Skin of body (tissue), 2 donors: ENCODE measurements around the gene LNPK. TPM values are rescaled to one million over a fixed set of nuclear protein-coding genes. Genes with fewer than 3 reads are reported as not detected.
"Not testable (repeated sequence)": the region's sequence is repeated elsewhere in the genome, so short reads cannot be mapped to it uniquely, and the experiment has no call there.

Experiments used
- DNase-seq: peaks from one replicate; lab custom pipeline; 2025; lab: John Stamatoyannopoulos, UW
- total RNA-seq: library from RNA; depleted of rRNA; stranded (reverse); fragments of >200 nt; gene quantifications from one replicate; pipeline ENCODE4 v1.2.3, GENCODE V29; 2014

The LNPK gene
- total RNA-seq, 1 donor from 2014 or later = 27.2 TPM

DNA sequence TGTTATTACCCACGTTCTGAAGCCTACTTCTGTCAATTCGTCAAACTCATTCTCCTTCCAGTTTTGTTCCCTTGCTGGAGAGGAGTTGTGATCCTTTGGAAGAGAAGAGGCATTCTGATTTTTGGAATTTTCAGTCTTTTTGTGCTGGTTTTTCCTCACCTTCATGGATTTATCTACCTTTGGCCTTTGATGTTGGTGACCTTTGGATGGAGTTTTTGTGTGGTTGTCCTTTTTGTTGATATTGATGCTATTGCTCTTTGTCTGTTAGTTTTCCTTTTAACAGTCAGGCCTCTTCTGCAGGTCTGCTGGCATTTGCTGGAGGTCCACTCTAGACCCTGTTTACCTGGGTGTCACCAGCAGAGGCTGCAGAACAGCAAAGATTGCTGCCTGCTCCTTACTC lies 88.8 kb downstream of the LNPK start:
- not testable (repeated sequence) for DNase-seq

DNA sequence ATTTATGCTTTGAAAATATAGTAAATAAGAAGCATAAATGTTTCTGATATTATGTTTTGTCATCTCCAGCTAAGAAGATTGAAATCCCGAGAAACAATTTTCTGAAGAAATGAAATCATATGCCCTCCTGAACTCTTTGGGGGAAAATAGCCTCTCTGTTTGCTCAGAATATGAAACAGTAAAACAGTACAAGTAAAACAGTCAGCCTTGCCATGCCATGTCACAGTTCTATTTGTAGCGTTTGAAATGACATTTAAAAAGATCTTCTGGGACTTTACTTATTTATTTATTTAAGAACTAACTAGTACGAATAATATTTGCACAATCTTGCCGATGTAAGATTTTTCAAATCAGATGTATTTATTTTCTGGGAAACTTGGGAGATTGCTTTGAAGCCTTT lies 98.0 kb downstream of the LNPK start:
- DNase-seq = no peak

DNA sequence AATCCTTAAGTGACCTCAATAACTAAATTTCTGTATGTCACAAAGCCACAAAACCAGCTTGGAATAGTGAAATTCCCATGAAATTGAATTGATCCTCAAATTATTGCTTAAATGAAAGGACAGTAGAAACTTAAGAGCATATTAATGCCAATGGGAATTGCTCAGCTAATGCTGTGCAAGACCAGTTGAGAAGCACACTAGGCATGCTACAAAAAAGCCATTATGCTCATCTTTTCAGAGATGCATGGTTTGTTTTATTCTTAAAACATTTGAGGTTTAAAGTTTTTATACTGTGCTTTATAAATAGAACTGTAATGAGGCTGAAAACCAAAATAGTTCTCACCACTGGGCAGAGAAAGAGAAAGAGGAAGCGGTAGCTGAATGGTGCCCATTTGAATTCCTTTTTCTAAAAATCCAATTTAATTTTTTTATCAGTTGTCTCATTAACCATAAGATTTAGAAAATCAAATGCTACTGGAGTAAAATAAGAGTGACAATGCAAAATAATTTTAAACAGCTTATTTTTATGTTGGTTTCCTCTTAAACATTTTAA lies 98.6 kb downstream of the LNPK start:
- DNase-seq = no peak

DNA sequence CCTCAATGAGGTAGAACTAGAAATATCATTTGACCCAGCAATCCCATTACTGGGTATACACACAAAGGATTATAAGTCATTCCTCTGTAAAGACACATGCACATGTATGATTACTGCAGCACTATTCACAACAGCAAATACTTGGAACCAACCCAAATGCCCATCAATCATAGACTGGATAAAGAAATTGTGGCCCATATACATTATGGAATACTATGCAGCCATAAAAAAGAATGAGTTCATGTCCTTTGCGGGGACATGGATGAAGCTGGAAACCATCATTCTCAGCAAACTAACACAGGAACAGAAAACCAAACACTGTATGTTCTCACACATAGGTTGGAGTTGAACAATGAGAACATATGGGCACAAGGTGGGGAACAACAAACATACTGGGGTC lies 106.1 kb downstream of the LNPK start:
- not testable (repeated sequence) for DNase-seq

DNA sequence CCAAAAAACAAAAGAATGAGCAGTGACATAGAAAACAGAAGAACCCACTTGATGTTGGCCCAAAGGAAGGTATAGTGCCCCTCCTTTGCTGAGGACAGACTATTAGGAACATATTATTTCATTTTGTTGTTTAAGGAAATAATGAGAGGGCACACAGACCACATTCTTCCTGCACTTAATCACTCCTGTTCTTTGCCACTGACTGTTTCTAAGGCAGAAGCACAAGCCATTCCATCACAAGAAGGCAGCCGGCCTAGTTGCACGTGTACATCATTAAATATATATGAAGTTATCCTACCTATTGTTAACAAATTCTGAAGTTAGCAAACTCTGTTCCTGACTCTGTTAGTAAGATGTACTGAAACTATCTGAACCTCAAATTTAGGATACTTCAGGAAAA lies 110.0 kb downstream of the LNPK start:
- DNase-seq = no peak

DNA sequence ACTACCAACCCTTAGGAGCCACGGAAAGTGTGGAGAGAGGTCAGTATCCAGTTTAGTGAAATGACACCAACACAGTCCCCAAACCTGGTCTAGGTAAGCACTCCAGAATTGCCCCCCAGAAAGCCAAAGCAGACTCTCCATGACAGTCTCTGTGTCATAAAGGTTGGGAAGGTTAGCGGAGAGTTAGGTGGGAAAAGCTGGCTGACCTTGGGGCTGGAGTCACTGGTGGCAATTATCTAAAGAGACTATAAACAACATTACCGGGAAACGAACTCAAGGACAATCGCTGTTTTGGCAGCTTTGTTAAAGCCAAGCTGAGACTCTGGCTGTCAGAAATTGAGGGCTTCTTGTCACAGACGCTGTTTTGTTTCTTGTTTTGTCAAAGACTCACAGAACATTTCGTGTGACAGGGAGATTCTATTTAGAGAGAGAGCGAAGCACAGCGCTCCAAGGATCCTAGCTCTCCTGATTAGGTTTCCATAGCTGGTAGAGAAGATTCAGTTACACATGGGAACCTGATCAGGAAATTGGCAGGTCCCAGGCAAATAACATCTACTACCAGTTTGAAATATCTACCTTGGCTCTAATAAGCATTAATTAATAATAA lies 111.3 kb downstream of the LNPK start:
- DNase-seq = no peak

DNA sequence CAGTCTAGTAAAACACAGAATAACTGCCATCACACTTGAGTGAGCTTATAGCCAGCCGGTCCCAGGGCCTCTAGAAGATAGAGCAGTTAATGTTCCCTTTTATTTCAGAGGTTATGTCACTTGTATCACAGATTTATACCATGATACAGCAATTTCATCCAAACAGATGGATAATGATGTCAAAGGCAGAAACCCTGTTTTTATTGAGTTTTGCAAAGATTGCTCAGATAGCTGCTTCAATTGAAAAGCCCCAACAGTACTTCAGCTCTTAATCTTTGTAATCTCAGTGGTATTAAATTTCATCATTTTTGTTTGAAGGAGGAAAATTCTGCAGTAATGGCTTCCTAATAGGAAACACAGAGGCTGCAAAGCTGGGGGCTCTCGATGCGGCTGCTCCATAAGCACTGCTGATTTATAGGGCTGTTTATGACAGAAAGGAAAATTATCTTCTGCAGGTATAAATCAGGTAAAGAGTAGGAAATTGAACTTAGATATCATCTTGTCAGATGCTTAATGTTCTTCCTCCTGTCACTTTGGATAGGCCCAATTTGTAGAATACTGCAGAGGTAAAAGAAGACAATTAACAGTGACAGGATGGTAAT lies 112.3 kb downstream of the LNPK start:
- DNase-seq = no peak

DNA sequence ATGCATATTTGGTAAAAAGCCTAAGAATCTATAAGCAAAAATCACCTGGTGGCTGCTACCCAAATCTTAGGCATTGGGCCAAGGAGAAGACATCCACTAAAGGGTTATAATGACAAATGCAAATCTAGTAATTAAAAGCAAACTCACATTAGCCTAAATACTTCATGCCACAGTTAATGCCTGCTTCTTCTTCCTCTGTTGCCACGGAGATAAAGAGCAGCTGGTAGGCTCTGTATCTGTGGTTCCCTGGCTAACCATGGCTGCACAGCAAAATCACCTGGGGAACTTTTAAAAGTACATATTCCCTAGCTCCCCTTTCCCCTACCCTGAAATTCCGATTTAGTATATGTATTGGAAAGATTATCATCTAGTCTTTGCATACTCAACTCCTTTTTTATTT lies 114.3 kb downstream of the LNPK start:
- no peak for DNase-seq

DNA sequence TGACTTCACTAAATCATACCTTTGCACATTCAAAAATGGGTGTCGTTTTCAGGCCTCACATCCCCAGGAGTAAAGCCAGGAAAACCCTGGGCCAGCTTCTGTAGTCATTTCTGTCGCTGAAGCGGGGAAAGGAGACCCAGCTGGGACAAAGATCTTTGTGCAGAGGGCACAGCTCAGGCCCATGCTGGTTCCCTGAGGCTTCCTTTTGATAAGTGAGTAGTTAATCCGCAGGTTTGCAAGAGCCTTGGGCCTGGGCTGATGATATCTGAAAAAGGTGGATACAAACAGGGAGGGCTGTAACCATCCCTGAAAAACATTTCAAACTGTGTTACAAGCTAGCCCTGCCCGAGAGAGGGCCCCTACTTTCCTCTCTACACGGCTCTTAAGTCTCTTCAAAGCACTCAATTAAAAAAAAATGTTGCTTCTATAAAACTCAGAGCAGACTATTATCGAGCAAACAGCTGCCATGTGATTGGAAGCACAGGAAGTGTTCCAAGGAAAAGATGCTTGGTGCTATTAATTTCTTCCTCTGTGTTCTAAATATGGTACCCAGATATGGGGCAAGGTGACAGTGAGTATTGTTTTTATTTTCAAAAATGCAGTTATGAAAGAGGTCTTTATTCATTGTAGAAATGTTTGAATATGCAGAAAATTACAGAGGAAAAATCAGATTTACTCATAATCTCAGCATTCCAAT lies 117.2 kb downstream of the LNPK start:
- DNase-seq = no peak

DNA sequence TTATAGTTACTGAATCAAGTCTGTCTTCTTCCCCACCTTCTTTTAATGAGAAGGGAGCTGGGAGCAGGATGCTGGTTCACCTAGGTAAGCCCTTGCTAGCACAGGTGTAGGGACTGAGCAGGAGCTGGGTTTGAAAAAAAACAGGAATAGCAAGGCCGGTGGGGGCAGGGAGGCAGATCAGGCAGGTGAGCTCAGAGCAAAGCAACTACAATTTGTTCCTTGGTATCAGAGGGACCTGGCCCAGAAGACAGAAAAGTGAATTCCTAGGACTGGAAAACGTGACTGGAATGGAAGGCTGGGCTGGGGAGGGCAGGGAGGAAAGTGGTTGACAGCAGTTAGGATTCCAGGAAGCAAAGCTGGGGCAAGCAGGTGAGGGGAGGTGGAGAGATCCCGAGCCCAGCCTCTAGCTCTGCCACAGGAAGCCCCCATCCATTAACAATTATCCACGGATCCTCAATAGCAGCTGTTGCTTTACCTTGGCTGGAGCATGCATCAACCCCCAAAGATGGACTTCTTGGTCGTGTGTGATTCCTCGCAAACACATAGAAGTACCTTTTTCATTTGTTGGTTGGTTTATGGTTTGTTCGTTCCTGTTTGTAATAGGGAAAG lies 118.4 kb downstream of the LNPK start:
- no peak for DNase-seq

DNA sequence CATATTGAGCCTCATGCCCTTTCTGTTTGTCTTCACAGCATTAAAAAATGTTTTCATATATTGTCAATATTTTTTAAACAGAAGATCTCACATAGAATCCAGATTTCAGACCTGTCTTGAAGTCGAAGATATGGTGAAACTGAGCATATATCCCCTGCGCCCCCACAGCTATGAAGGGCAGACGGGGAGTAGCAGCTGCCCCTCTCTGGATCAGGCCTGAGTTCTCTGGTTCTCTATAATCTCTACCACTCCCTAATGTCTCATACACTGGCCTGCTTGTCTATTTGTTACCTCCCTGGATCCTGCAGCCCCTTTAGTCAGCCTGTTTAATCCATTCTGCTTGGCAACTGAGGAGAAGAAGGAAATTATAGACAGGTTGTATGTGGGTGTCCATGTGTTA lies 122.4 kb downstream of the LNPK start:
- DNase-seq = no peak

DNA sequence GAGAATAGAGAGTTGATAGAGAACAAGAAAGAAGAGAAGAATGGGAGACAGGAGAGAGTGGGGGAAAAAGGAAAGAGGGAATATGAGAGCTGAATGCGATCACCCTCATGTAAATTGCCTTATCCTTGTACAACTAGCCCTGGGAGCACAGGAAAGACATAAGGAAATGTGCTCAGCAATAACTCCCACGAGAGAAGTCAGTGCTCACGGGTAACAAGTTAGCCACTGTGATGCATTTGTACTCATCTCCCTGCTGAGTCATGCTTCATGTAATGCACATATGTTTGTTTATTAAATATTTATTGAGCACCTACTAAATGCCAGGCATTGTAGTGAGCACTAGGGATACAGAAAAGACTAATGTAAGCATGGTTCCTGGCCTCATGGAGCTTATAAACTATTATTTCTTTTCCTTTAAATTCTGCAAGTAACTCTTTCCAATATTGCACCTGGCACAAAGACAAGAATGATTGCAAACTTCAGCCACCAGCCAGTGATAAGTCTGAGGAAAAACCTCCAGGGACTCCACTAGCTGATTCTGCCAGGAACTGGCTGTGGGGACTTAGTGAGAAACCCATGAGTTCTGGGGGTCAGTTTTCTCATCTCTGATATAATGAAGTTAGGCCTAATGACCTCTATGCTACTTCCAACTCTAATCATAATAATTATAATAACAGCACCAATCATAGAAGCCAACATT lies 124.1 kb downstream of the LNPK start:
- DNase-seq = peak; percentile 5

DNA sequence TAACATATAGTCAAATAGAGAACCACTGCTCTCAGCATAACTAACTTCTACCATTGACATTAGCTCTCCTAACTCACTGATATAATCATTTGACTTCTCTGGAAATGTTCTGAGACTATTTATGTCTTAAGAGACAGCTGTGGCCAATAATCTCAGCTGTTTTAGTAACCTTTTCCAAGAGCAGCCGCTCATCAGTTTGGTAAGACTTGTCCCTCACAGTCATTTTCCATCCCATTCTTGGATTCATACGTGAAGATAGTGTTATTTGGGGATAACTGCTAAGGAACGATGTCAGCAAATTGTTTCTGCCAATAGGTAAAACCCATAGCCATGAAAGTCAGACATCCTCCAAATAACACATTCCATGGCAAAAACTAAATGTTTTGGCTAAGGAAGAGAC lies 127.8 kb downstream of the LNPK start:
- no peak for DNase-seq

Other genes with a start within 250 kb of the LNPK start
- gene EVX2, start 81.7 kb upstream of the LNPK start, total RNA-seq = not detected
- not detected for gene HOXD13, start 90.5 kb upstream of the LNPK start, total RNA-seq
- gene HOXD12, start 97.5 kb upstream of the LNPK start, total RNA-seq = not detected
- gene HOXD11, start 105.0 kb upstream of the LNPK start, total RNA-seq = not detected
- 1.8 TPM for gene HOXD10, start 114.5 kb upstream of the LNPK start, total RNA-seq
- 4.7 TPM for gene HOXD9, start 120.5 kb upstream of the LNPK start, total RNA-seq
- gene HOXD8, start 127.4 kb upstream of the LNPK start, total RNA-seq = 17.0 TPM
- 5.4 TPM for gene HOXD4, start 149.3 kb upstream of the LNPK start, total RNA-seq
- 9.7 TPM for gene HOXD3, start 155.0 kb upstream of the LNPK start, total RNA-seq
- gene HOXD1, start 186.4 kb upstream of the LNPK start, total RNA-seq = 0.30 TPM